ENCODE results near the gene ZBED5.
"Not testable (repeated sequence)": the region's sequence is repeated elsewhere in the genome, so short reads cannot be mapped to it uniquely, and the experiment has no call there.

The ZBED5 gene

GRCh38 chr11:10891151-10891720 is 33.4 kb upstream of the ZBED5 start:
- TF ChIP-seq CTCF (IDR thresholded peaks at IDR 0.05; ENCODE audit: extremely low read depth, missing control alignments) = no peak

GRCh38 chr11:10890083-10890482 is 32.2 kb upstream of the ZBED5 start:
- not testable (repeated sequence) for DNase-seq (ENCODE audit: low spot score)

More at GRCh38 chr11:10891151-10891720, 33.4 kb upstream of the ZBED5 start:
- no peak for DNase-seq (ENCODE audit: low spot score)

GRCh38 chr11:10887307-10887706 is 29.5 kb upstream of the ZBED5 start:
- no peak for DNase-seq (ENCODE audit: low spot score)
- TF ChIP-seq CTCF (IDR thresholded peaks at IDR 0.05; ENCODE audit: extremely low read depth, missing control alignments) = no peak

GRCh38 chr11:10886652-10887250 is 28.9 kb upstream of the ZBED5 start:
- no peak for DNase-seq (ENCODE audit: low spot score)
- TF ChIP-seq CTCF (IDR thresholded peaks at IDR 0.05; ENCODE audit: extremely low read depth, missing control alignments) = no peak

- TF ChIP-seq CTCF (IDR thresholded peaks at IDR 0.05; ENCODE audit: extremely low read depth, missing control alignments) = no peak
- DNase-seq (ENCODE audit: low spot score) = no peak
These were observed 28.0 kb upstream of the ZBED5 start for GRCh38 chr11:10885703-10886363.

- DNase-seq (ENCODE audit: low spot score) = not testable (repeated sequence)
These were observed 26.4 kb upstream of the ZBED5 start for GRCh38 chr11:10884292-10884691.

GRCh38 chr11:10881892-10882291 is 24.0 kb upstream of the ZBED5 start:
- TF ChIP-seq CTCF (IDR thresholded peaks at IDR 0.05; ENCODE audit: extremely low read depth, missing control alignments) = no peak
- DNase-seq (ENCODE audit: low spot score) = no peak

GRCh38 chr11:10878408-10879214 is 20.8 kb upstream of the ZBED5 start:
- TF ChIP-seq CTCF (IDR thresholded peaks at IDR 0.05; ENCODE audit: extremely low read depth, missing control alignments) = peak; percentile 34
- no peak for DNase-seq (ENCODE audit: low spot score)

Measured in GM20000 (cell line).